D721Med (cell line): ENCODE data around the gene IMMP1L.

ENCODE experiments used
- DNase-seq: peaks from one replicate; pipeline ENCODE4 v3.0.0; 2011; ENCODE audit warnings: low spot score; ENCODE audit not compliant: insufficient read length
- FAIRE-seq: peaks from 2 replicates; lab custom pipeline; 2011; peaks lifted over from hg19 to GRCh38; lab: Jason Lieb, UNC
- TF ChIP-seq, protein P1 (sequence below): IDR thresholded peaks from 2 replicates; pipeline ENCODE4 v1.5.1; 2012; ENCODE audit warnings: mild to moderate bottlenecking, control low read depth; ENCODE audit not compliant: insufficient read depth; ENCODE audit errors: missing control alignments

Gene IMMP1L

DNA sequence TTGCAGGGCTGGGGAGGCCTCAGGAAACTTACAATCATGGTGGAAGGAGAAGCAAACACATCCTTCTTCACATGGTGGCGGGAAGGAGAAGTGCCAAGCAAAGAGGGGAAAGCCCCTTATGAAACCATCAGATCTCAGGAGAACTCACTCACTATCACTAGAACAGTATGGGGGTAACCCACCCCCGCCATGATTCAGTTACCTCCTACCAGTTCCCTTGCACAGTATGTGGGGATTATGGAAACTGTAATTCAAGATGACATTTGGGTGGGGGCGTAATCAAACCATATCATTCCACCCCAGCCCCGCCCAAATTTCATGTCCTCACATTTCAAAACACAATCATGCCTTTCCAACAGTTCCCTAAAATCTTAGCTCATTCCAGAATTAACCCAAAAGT lies 16.2 kb downstream of the IMMP1L start:
- TF ChIP-seq, protein P1, sequence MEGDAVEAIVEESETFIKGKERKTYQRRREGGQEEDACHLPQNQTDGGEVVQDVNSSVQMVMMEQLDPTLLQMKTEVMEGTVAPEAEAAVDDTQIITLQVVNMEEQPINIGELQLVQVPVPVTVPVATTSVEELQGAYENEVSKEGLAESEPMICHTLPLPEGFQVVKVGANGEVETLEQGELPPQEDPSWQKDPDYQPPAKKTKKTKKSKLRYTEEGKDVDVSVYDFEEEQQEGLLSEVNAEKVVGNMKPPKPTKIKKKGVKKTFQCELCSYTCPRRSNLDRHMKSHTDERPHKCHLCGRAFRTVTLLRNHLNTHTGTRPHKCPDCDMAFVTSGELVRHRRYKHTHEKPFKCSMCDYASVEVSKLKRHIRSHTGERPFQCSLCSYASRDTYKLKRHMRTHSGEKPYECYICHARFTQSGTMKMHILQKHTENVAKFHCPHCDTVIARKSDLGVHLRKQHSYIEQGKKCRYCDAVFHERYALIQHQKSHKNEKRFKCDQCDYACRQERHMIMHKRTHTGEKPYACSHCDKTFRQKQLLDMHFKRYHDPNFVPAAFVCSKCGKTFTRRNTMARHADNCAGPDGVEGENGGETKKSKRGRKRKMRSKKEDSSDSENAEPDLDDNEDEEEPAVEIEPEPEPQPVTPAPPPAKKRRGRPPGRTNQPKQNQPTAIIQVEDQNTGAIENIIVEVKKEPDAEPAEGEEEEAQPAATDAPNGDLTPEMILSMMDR, result no peak
- FAIRE-seq (no peak), DNase-seq (no peak)

DNA sequence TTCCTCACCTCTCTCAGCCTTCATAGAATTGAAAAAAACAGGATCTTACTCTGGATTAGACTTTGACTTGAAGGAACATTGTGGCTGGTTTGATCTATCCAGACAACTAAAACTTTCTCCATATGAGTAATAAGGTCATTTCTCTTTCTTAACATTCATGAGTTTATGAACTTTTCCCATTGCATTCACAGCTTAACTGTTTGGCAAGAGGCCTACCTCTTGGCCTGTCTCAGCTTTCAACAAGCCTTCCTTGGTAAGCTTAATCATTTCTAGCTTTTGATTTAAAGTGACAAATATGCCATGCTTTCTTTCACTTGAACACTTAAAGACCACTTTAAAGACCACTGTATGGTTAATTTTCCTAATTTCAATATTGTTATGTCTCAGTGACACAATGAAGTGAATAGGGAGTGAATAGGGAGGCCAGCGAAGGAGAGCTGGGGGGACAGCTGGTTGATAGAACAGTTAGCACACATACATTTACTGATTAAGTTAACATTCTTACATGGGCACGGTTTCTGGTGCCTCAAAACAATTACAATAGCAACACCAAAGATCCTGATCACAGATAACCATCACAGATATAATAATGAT lies 17.0 kb downstream of the IMMP1L start:
- TF ChIP-seq, protein P1, result no peak
- DNase-seq (no peak), FAIRE-seq (no peak)

DNA sequence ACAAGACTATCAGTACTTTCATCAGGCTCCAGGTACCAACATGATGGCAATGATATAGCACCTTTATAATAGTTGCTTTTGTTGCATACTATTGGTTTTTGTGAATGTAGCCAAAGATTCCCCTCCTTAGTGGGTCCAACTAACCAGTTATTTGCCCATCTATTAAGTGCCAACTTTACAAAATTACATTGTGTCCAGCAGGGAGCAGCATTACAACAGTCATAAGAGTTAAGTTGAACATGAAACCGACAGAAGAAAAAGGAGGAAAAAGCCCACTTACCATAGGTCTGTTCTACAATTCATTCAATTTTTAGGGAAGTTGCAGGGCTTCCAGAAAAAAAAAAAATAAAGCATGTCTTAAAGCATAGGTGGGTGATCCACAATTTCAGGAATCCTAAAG lies 21.6 kb downstream of the IMMP1L start:
- TF ChIP-seq, protein P1, result peak; percentile 57
- no peak for DNase-seq
- FAIRE-seq, result peak; percentile 63

DNA sequence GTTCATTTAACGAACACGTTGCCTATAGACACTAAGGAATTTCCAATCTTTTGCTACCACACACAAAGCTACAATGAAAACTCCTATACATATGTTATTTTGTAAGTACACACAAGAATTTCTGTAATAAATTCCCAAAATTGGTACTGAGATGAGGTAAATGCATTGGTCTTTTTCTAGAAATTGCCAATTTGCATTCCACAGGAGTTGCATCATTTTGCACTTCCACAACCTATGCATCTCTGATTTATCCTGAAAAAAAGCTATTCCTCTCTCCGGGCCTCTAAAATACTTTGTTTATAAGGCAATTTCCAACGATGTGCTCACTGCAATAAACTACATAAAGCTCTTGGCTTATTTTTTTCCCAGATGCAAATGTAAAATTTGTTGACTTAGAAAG lies 24.9 kb downstream of the IMMP1L start:
- DNase-seq (no peak), FAIRE-seq (no peak)
- TF ChIP-seq, protein P1, result no peak

DNA sequence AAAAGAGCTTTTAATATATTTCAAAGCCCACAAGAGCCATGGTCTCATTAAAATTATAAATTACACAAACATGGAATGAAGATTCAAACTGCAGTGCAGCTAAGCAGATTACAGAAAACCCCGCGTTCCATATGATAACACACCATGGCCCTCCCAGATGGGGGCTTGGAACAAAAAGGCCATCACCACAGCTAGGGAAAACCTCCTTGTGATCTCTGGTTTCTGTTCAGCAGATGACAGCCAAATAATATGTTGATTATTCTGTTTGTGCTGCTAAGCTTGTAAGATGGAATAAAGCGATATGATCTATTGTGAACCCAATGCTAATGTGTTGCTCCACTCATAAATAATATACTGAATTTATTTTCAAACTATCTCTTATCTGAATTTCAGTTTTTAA lies 28.5 kb downstream of the IMMP1L start:
- TF ChIP-seq, protein P1, result no peak
- FAIRE-seq, result peak; percentile 6
- DNase-seq, result no peak

DNA sequence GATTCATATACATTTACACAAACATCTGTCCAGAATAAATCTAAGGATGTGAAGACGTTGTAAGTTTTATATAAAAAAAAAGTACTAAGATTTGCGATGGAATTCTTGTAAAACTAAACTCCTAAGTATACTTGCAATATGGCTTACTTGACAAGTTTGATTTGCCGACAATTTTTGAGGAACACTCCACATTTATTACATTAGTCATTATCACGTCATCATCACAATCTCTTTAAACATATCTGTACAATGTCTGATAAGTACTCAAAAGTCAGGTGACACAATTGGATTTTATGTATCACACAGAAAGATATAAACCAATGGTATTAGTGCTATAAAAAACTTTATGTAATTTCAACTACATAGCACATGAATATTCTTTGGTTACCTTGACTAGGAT lies 30.4 kb downstream of the IMMP1L start:
- DNase-seq (no peak), FAIRE-seq (peak; percentile 77)
- TF ChIP-seq, protein P1, result no peak

DNA sequence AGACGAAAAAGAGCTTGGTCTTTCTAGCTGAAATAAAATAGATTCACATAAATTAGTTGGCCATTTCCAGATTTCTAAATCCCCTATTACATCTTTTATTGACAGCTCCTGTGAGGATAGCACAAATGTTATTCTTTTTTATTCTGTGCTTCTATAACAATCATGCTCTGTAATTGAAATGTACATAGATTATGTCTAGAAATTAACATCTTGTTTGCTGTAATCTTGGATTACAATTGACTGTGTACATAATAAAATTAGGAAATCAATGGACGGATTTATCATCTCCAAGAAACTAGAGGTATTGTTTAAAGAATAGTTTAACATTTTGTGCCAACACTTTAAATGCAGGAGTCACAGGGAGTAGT lies 31.2 kb downstream of the IMMP1L start:
- TF ChIP-seq, protein P1, result no peak
- FAIRE-seq, result no peak
- DNase-seq, result no peak
